ENCODE measurements around the gene UGT3A1. TPM values are rescaled to one million over a fixed set of nuclear protein-coding genes. Genes with fewer than 3 reads are reported as not detected.

The UGT3A1 gene
- total RNA-seq, 1 experiment from 2014 or later: 0.19 TPM

- BruUV-seq (replicated peaks): no TSS peak
- H3K27me3 ChIP-seq (replicated peaks; ENCODE audit: insufficient read depth, low read depth, low read length, poor library complexity): no peaks in the 10 kb centered on the region
- peaks cover under 1% of the 10 kb centered on the region for H3K4me1 ChIP-seq (ENCODE audit: insufficient read depth, low read length, poor library complexity, severe bottlenecking)
- no peaks in the 10 kb centered on the region for H3K9me3 ChIP-seq (ENCODE audit: low read depth, low read length, poor library complexity, severe bottlenecking)
- intact Hi-C loops (cut with micrococcal nuclease; ENCODE audit: unreplicated experiment): loop anchor here (10.0 kb wide), 1 partner anchor 716 kb away; no protein-coding TSS in a partner anchor
- POLR2A ChIA-PET (ENCODE audit: low non-redundant PET): interaction anchor here (0.6 kb wide), 1 partner anchor 37 kb away, joined by 3 read pairs; no protein-coding TSS in a partner anchor
- H3K36me3 ChIP-seq (ENCODE audit: insufficient read depth, low read length, poor library complexity, severe bottlenecking): no peaks in the 10 kb centered on the region
- CTCF ChIA-PET: no interaction called here
- no peak overlapping the region for H3K27ac ChIP-seq (ENCODE audit: low read depth, low read length, poor library complexity, severe bottlenecking)
- TF ChIP-seq CTCF (conservative IDR thresholded peaks at IDR 0.05; ENCODE audit: low read depth, low read length) (peak; percentile 47; the same call in 1 of the 2 replicates), EZH2 (IDR thresholded peaks at IDR 0.05; ENCODE audit: borderline replicate concordance, low read depth, low read length, poor library complexity, severe bottlenecking) (no peak)
- DNase-seq (ENCODE audit: low spot score): peak; percentile 21
- no peak overlapping the region for H3K4me3 ChIP-seq (ENCODE audit: low read depth, low read length, poor library complexity, severe bottlenecking)
Measured at GRCh38 chr5:35920890-35921289, 70.3 kb downstream of the UGT3A1 start.

GRCh38 chr5:35919191-35919590, 72.0 kb downstream of the UGT3A1 start:
- CTCF ChIA-PET: no interaction called here
- Histone ChIP-seq H3K4me3 (ENCODE audit: low read depth, low read length, poor library complexity, severe bottlenecking) (no peak overlapping the region), H3K27me3 (replicated peaks; ENCODE audit: insufficient read depth, low read depth, low read length, poor library complexity) (no peaks in the 10 kb centered on the region), H3K4me1 (ENCODE audit: insufficient read depth, low read length, poor library complexity, severe bottlenecking) (no peaks in the 10 kb centered on the region), H3K27ac (ENCODE audit: low read depth, low read length, poor library complexity, severe bottlenecking) (no peak overlapping the region), H3K36me3 (ENCODE audit: insufficient read depth, low read length, poor library complexity, severe bottlenecking) (no peaks in the 10 kb centered on the region), H3K9me3 (ENCODE audit: low read depth, low read length, poor library complexity, severe bottlenecking) (no peaks in the 10 kb centered on the region)
- BruUV-seq (replicated peaks): no TSS peak
- TF ChIP-seq CTCF (conservative IDR thresholded peaks at IDR 0.05; ENCODE audit: low read depth, low read length): no peak
- DNase-seq (ENCODE audit: low spot score): no peak
- POLR2A ChIA-PET (ENCODE audit: low non-redundant PET): interaction anchor here (0.6 kb wide), 1 partner anchor 1092 kb away, joined by 3 read pairs; no protein-coding TSS in a partner anchor
- intact Hi-C loops (cut with micrococcal nuclease; ENCODE audit: unreplicated experiment): no loop called here

GRCh38 chr5:35908814-35909213, 82.4 kb downstream of the UGT3A1 start:
- H3K27me3 ChIP-seq (replicated peaks; ENCODE audit: insufficient read depth, low read depth, low read length, poor library complexity): no peaks in the 10 kb centered on the region
- H3K4me1 ChIP-seq (ENCODE audit: insufficient read depth, low read length, poor library complexity, severe bottlenecking): no peaks in the 10 kb centered on the region
- BruUV-seq (replicated peaks): no TSS peak
- ChIA-PET POLR2A (ENCODE audit: low non-redundant PET) (no interaction called here), CTCF (no interaction called here)
- no peaks in the 10 kb centered on the region for H3K36me3 ChIP-seq (ENCODE audit: insufficient read depth, low read length, poor library complexity, severe bottlenecking)
- H3K27ac ChIP-seq (ENCODE audit: low read depth, low read length, poor library complexity, severe bottlenecking): no peak overlapping the region
- TF ChIP-seq EZH2 (IDR thresholded peaks at IDR 0.05; ENCODE audit: borderline replicate concordance, low read depth, low read length, poor library complexity, severe bottlenecking): no peak
- TF ChIP-seq CTCF (conservative IDR thresholded peaks at IDR 0.05; ENCODE audit: low read depth, low read length): no peak
- H3K4me3 ChIP-seq (ENCODE audit: low read depth, low read length, poor library complexity, severe bottlenecking): no peak overlapping the region
- H3K9me3 ChIP-seq (ENCODE audit: low read depth, low read length, poor library complexity, severe bottlenecking): peaks cover 2% of the 10 kb centered on the region
- no peak for DNase-seq (ENCODE audit: low spot score)
- intact Hi-C loops (cut with micrococcal nuclease; ENCODE audit: unreplicated experiment): no loop called here

Data from A673 (cell line).